ENCODE results near the gene ZNF618.

Gene ZNF618

GRCh38 chr9:114056527-114056926 is 180.4 kb downstream of the ZNF618 start:
- DNase-seq: no peak

- no peak for DNase-seq
Observed at GRCh38 chr9:114057161-114057885, 181.2 kb downstream of the ZNF618 start.

- no peak for DNase-seq
Observed at GRCh38 chr9:114058688-114059046, 182.6 kb downstream of the ZNF618 start.

- peak in 8 of 58 donors; percentile 6 to 31 (median 12) for DNase-seq
Observed at GRCh38 chr9:114059047-114059803, 183.1 kb downstream of the ZNF618 start.

DNA sequence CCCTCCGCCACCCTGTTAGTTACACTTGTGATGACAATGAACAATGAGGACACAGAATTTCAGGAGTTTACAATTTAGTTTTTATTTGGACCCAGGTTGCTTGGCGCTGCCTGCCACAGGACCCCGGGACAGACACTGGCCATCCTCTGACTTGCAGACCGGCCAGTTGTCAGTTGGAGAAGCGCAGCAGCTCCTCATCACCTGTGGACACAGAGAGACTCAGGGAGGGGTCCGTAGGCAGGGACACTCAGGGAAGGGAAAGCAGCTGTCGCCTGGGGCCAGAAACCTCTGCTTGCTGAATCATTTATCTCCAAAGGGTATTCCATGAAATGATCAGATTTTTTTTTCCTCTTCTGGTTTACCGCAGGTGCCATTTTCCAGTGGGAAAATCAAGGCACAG is 184.0 kb downstream of the ZNF618 start:
- no peak for DNase-seq

GRCh38 chr9:114060711-114061110 is 184.6 kb downstream of the ZNF618 start:
- DNase-seq: no peak

GRCh38 chr9:114061292-114061691 is 185.2 kb downstream of the ZNF618 start:
- no peak for DNase-seq

GRCh38 chr9:114061830-114062474 is 185.8 kb downstream of the ZNF618 start:
- no peak for DNase-seq

DNA sequence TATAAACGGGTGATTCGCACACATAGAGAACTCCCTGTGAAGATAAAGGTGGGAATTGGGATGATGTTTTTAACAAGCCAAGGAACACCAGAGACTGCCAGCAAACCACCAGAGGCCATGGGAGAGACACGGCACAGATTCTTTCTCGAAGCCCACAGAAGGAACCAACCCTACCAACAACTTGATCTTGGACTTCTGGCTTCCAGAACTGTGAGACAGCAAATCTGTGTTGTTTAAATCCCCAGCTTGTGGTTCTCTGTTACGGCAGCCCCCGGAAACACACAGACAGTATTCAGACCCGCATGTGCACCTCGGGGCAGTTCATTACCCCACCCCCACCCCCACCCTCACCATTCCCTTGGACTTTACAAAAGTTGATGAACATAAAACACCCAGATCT is 189.2 kb downstream of the ZNF618 start:
- no peak for DNase-seq

DNA sequence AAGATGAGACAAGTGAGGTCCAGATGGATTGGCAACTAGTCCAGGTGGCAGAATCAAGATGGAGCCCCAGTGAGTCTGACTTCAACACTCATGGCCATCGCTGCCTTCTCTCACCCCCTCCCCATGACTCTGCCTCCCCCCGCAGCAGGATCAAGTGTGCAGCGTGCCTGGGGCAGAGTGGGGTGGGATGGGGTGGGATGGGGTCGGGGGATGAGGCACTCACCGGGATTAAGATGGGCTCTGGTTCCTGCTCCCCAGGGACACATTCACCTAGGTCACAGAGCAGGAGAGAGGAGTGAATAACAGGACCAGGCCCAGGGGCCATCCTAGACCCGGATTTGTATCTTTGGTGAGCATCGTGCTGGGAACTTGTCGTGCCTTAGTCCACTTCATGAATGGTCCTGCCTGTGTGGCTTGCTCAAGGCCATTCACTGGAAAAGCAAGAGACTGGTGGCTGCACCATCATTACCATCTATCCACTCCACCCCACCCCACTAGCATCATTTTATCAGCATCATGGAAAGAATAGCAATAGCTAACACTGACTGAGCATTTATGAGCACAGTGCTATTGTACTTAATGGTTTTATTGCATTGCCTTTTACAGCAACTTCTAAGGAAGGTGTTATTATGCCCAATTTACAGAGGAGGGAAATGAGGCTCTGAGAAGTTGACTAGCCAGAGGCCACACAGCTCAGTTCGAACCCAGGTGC is 193.5 kb downstream of the ZNF618 start:
- DNase-seq: no peak

DNA sequence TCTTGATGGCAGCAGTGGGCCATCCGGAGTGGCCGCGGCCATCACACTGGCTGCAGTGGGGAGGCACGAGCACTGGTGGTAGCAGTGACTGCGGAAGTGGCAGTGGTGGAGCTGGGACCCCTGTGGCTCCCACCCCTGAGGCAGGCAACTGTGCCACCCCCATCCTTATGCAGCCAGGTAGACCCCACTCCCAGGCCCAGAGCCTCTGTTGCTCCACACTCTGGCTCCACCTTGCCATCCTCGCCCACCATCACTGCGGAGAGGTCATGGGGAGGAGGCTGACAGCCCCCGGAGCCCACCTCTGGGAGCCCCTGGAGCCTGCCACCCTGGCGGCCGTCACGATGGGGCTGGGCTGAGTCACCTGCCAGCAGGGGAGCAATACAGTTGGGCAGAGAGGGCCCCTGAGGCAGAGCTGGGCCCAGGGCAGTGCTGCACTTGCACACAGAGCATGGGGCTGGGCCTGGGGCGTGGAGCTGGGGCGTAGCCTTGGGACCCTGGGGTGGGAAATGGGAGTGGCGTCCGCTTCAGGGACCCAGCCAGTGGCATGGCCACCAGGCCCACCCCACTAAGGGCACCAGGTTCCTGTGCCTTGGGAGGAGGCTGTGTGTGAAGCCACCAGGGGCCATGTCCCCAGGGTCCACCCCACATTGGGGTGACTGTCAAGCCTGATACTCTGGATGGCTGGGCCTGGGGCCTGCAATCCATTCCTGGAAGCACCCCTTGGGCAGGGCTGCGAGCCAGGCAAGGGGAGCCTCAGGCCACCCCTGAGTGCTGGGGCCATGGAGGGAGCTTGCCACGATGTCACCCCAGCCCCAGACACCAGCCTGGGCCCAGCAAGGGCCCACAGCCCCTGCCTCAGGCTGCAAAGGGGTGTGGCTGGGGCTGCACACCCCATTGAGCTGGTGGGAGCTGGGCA is 194.3 kb downstream of the ZNF618 start:
- DNase-seq: no peak

DNA sequence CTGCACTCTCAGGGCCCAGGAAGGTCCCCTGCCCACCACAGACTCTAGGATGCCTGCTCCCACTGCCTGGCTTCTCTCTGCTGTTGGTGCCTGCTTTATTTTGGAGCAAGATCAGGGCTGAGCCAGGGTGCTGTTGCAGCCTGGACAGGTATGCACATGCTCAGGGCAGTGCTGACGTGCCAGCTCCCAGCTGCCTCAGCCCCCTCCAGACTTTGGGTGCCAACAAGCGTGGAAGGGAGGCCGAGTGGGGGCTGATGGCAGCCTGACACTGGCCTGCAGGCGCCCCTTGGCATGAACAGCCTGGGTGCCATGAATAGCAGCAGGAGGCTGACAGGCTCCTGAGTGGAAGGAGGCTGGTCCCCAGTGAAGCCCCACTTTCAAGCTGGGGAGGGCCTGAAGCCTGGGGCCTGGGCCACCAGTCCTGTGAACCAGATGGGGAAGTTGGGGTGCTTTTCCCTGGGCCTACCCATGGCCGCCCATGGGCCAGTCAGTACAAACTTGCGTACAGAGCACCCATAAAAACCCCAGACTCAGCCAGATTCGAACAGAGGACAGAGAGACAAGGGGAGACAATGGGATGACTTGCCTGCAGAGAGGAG is 195.2 kb downstream of the ZNF618 start:
- no peak for DNase-seq

DNA sequence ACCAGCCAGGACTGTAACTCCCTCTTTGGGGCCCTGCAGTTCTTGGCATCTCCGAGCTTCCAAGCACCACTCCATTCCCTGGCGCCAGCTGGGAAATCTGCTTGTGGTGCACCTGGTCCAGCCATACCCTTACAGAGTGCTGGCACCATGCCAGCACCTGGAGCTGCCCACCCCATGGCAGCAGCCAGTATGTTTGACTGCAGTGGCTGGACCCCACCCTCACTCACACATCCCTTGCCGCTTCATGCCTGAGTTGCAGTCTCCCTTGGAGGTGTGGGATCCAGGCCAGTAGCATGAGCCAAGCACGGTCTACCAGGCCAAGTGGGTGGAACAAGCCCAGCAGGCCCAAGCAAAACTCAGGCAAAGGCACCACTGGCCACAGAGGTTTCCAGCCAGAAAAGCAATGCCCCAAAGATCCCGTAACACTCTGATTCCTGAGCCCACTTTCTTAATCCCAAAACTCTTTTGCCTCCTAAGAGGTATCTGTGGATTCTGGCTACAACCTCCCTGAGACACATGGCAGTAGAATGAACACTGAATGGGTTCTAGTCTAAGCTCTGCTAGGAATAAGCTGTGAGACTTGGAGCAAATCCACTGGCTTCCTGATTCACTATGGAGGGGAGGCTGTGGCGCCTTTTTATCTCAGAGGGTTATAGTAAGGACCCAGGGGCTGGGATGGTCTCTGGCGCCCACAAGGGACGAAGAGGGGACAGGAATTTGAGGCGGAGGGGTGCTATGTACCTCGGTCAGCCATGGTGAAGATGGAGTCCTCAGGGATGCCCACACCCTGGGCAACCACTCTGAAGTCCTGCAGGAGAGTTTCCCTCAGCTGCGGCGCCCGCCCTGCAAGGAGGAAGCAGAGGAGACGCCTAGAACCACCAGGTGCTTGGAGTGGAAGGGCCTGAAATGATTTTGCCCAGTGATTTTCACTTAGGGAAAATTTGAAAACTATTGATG is 196.4 kb downstream of the ZNF618 start:
- peak in 42 of 58 donors; percentile 5 to 76 (median 30) for DNase-seq

GRCh38 chr9:114075602-114076001 is 199.5 kb downstream of the ZNF618 start:
- no peak for DNase-seq

GRCh38 chr9:114076237-114077161 is 200.4 kb downstream of the ZNF618 start:
- DNase-seq: no peak

- DNase-seq: no peak
Observed at GRCh38 chr9:114077162-114077837, 201.2 kb downstream of the ZNF618 start.

Measured in anterior cingulate cortex (tissue), 58 donors.